MM.1S (cell line): Measurements from ENCODE around the gene CTSH.
"Not testable (repeated sequence)": the region's sequence is repeated elsewhere in the genome, so short reads cannot be mapped to it uniquely, and the experiment has no call there.

ENCODE experiments used
- DNase-seq: peaks from one replicate; pipeline ENCODE4 v3.0.0-alpha.2; 2015
- H2AFZ ChIP-seq: fragments of 300-600 bp; sonication (generic); 2 replicates; pipeline ENCODE4 v1.6.0; 2016; ENCODE audit warnings: antibody characterized with exemption, low read length
- H3F3A ChIP-seq: fragments of 300-600 bp; sonication (generic); 2 replicates; pipeline ENCODE4 v1.6.1; 2016; ENCODE audit warnings: mild to moderate bottlenecking, antibody characterized with exemption, low read length, moderate library complexity, mixed read lengths; ENCODE audit not compliant: insufficient read depth
- H3K27ac ChIP-seq: fragments of 300-600 bp; sonication (generic); 2 replicates; pipeline ENCODE4 v1.5.1; 2016; ENCODE audit warnings: mild to moderate bottlenecking, low read length
- H3K27me3 ChIP-seq: fragments of 300-600 bp; sonication (generic); replicated peaks from 2 replicates; pipeline ENCODE4 v1.6.0; 2016; ENCODE audit warnings: low read length; ENCODE audit not compliant: insufficient read depth
- H3K36me3 ChIP-seq: fragments of 300-600 bp; sonication (generic); replicated peaks from 2 replicates; pipeline ENCODE4 v1.6.1; 2016; ENCODE audit warnings: mild to moderate bottlenecking, low read length, mixed read lengths; ENCODE audit not compliant: insufficient read depth
- H3K4me1 ChIP-seq: fragments of 300-600 bp; sonication (generic); 2 replicates; pipeline ENCODE4 v1.6.1; 2016; ENCODE audit warnings: low read length, mixed read lengths
- H3K4me2 ChIP-seq: fragments of 300-600 bp; sonication (generic); 2 replicates; pipeline ENCODE4 v1.6.0; 2016; ENCODE audit warnings: low read depth, low read length
- H3K4me3 ChIP-seq: fragments of 300-600 bp; sonication (generic); 2 replicates; pipeline ENCODE4 v1.5.1; 2016; ENCODE audit warnings: low read length, mixed read lengths
- H3K79me2 ChIP-seq: fragments of 300-600 bp; sonication (generic); 2 replicates; pipeline ENCODE4 v1.6.1; 2016; ENCODE audit warnings: mixed run types, low read length, mixed read lengths
- H3K9ac ChIP-seq: fragments of 300-600 bp; sonication (generic); 2 replicates; pipeline ENCODE4 v1.6.1; 2016; ENCODE audit warnings: low read length, mixed read lengths
- H3K9me2 ChIP-seq: fragments of 300-600 bp; sonication (generic); replicated peaks from 2 replicates; pipeline ENCODE4 v1.6.1; 2016; ENCODE audit warnings: mild to moderate bottlenecking, low read length, mixed read lengths; ENCODE audit not compliant: insufficient read depth
- H3K9me3 ChIP-seq: fragments of 300-600 bp; sonication (generic); replicated peaks from 2 replicates; pipeline ENCODE4 v1.6.1; 2016; ENCODE audit warnings: mild to moderate bottlenecking, low read length, mixed read lengths; ENCODE audit not compliant: insufficient read depth
- H4K20me1 ChIP-seq: fragments of 300-600 bp; sonication (generic); 2 replicates; pipeline ENCODE4 v1.6.1; 2016; ENCODE audit warnings: mild to moderate bottlenecking, low read length, moderate library complexity, mixed read lengths; ENCODE audit not compliant: insufficient read depth
- EZH2 ChIP-seq: fragments of 300-600 bp; sonication (generic); optimal IDR thresholded peaks from 2 replicates; pipeline ENCODE3; 2017; ENCODE audit warnings: low read depth, mild to moderate bottlenecking, antibody characterized with exemption, low read length, mixed read lengths
- EZH2phosphoT487 ChIP-seq: fragments of 300-600 bp; sonication (generic); IDR thresholded peaks from 2 replicates; pipeline ENCODE4 v1.6.1; 2018; ENCODE audit warnings: antibody characterized with exemption, low read length
- TF ChIP-seq, protein P1 (sequence below): fragments of 300-600 bp; sonication (generic); IDR thresholded peaks from 2 replicates; pipeline ENCODE4 v1.5.1; 2016; ENCODE audit warnings: antibody characterized with exemption, low read length, mixed read lengths

CTSH gene

DNA sequence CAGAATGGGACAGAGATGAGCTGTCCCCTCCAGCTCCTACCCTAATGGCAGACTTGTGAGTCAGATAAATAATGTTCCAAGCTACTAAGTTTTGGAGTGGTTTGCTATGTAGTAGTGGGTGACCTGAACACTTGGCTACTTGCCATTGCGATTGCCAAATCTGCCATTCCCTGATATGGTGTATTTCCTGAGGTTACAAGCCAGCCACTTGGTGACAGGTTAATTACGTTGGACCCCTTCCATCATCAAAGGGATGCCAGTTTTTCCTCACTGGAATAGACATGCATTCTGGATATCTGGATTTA is 38.6 kb downstream of the CTSH start:
- DNase-seq, result no peak
- Histone ChIP-seq H3K4me3 (no peak overlapping the region), H3K4me2 (no peak overlapping the region), H3K79me2 (no peaks in the 10 kb centered on the region), H3K9me2 (no peaks in the 10 kb centered on the region), H3K36me3 (peaks cover 4% of the 10 kb centered on the region; the same call in 1 of the 2 replicates), H3F3A (no peaks in the 10 kb centered on the region), H4K20me1 (no peaks in the 10 kb centered on the region), H2AFZ (no peak overlapping the region), H3K27me3 (no peaks in the 10 kb centered on the region), H3K9me3 (no peaks in the 10 kb centered on the region), H3K4me1 (no peaks in the 10 kb centered on the region), H3K9ac (no peak overlapping the region), H3K27ac (no peak overlapping the region)
- TF ChIP-seq EZH2, result no peak
- TF ChIP-seq, protein P1, sequence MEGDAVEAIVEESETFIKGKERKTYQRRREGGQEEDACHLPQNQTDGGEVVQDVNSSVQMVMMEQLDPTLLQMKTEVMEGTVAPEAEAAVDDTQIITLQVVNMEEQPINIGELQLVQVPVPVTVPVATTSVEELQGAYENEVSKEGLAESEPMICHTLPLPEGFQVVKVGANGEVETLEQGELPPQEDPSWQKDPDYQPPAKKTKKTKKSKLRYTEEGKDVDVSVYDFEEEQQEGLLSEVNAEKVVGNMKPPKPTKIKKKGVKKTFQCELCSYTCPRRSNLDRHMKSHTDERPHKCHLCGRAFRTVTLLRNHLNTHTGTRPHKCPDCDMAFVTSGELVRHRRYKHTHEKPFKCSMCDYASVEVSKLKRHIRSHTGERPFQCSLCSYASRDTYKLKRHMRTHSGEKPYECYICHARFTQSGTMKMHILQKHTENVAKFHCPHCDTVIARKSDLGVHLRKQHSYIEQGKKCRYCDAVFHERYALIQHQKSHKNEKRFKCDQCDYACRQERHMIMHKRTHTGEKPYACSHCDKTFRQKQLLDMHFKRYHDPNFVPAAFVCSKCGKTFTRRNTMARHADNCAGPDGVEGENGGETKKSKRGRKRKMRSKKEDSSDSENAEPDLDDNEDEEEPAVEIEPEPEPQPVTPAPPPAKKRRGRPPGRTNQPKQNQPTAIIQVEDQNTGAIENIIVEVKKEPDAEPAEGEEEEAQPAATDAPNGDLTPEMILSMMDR, result no peak
- TF ChIP-seq EZH2phosphoT487, result no peak

DNA sequence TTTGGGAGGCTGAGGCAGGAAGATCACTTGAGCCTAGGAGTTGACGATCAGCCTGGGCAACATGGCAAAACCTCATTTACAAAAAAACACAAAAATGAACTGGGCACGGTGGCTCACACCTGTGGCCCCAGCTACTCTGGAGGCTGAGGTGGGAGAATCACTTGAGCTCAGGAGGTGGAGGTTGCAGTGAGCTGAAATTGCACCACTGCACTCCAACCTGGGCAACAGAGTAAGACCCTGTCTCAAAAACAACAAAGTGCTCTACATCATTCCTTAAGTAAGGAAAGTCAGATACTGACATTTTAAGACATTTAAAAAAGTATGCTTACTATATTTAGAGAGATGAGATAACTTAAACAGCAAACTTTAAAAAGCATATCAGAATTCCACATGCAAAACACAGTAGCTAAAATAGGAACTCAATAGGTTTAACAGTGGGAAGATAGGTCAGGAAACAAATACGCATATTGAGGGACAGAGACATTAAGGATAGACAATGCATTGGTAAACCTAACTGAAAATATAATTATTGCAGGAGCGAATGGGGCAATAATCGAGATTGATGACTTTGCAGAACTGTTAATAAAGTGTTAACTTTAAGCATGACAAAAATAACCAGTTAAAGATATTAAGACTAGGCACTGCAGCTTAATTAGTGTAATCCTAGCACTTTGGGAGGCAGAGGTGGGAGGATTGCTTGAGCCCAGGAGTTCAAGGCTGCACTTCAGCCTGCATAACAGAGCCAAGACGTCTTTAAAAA is 40.1 kb downstream of the CTSH start:
- Histone ChIP-seq H2AFZ (no peak overlapping the region), H3K36me3 (peaks cover 4% of the 10 kb centered on the region; the same call in 1 of the 2 replicates), H3K9me3 (no peaks in the 10 kb centered on the region), H3K27ac (no peak overlapping the region), H3K27me3 (no peaks in the 10 kb centered on the region), H3K4me1 (no peaks in the 10 kb centered on the region), H3K79me2 (peaks cover 1% of the 10 kb centered on the region; the same call in 1 of the 2 replicates), H3K4me2 (no peak overlapping the region), H3K9ac (no peak overlapping the region), H3K4me3 (no peak overlapping the region), H3F3A (no peaks in the 10 kb centered on the region), H4K20me1 (no peaks in the 10 kb centered on the region), H3K9me2 (no peaks in the 10 kb centered on the region)
- TF ChIP-seq EZH2 (no peak), EZH2phosphoT487 (no peak)
- TF ChIP-seq, protein P1, result no peak
- DNase-seq, result no peak

DNA sequence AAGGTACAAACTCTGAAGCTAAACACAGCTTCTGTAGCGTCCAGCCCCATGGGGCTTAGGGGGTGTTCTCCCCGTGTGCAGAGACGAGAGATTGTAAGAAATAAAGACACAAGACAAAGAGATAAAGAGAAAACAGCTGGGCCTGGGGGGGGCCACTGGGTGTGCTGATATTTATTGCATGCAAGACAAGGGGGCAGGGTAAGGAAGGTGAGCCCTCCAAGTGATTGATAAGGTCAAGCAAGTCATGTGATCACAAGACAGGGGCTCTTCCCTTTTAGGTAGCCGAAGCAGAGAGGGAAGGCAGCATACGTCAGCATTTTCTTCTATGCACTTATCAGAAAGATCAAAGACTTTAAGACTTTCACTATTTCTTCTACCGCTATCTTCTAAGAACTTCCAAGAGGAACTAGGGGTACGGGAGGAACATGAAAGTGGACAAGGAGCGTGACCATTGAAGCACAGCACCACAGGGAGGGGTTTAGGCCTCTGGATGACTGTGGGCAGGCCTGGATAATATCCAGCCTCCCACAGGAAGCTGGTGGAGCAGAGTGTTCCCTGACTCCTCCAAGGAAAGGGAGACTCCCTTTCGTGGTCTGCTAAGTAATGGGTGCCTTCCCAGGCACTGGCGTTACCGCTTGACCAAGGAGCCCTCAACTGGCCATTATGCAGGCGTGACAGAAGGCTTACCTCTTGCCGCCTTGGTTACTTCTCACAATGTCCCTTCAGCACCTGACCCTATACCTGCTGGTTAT is 42.4 kb downstream of the CTSH start:
- not testable (repeated sequence) for H3K4me2 ChIP-seq, H2AFZ ChIP-seq, H3K4me1 ChIP-seq, H3K9me3 ChIP-seq, H3K36me3 ChIP-seq, H3K27ac ChIP-seq, H4K20me1 ChIP-seq, H3K4me3 ChIP-seq, DNase-seq, H3K27me3 ChIP-seq, H3K9ac ChIP-seq, H3K9me2 ChIP-seq, H3F3A ChIP-seq
- H3K79me2 ChIP-seq, result peaks cover 15% of the 10 kb centered on the region; the same call in 1 of the 2 replicates

DNA sequence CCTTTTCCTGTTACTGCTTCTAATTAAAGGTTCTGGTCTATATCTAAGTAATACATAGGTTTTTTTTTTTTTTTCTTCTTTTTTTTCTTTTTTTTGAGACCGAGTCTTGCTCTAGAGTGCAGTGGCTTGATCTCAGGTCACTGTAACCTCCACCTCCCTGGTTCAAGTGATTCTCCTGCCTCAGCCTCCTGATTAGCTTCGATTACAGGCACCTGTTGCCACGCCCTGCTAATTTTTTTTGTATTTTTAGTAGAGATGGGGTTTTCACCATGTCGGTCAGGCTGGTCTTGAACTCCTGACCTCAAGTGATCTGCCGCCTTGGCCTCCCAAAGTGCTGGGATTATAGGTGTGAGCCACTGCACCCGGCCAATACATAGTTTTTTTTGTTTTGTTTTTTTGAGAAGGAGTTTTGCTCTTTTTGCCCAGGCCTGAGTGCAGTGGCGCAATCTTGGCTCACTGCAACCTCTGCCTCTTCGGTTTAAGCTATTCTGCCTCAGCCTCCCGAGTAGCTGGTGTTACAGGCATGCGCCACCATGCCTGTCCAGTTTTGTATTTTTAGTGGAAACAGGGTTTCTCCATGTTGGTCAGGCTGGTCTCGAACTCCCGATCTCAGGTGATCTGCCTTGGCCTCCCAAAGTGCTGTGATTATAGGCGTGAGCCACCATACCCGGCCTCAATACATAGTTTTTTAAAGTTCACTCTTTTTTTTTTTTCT is 43.9 kb downstream of the CTSH start:
- not testable (repeated sequence) for H4K20me1 ChIP-seq

More for the DNA sequence above, 43.9 kb downstream of the CTSH start:
- H3K36me3 ChIP-seq, H3K4me3 ChIP-seq, H3K4me2 ChIP-seq, H3K9me2 ChIP-seq, H3K27ac ChIP-seq, H3K9ac ChIP-seq, H3K9me3 ChIP-seq, DNase-seq, H3K4me1 ChIP-seq, H3K27me3 ChIP-seq, H3F3A ChIP-seq, H2AFZ ChIP-seq: not testable (repeated sequence)
- H3K79me2 ChIP-seq, result peaks cover 24% of the 10 kb centered on the region
